SK-N-MC (cell line): ENCODE measurements around the gene TMEM132D.

Experiments used
- EZH2 ChIP-seq: fragments of 200-600 bp; sonication (generic); IDR thresholded peaks from one replicate; pipeline ENCODE4 v1.6.1; 2017; ENCODE audit warnings: antibody characterized with exemption
- POLR2AphosphoS5 ChIP-seq: IDR thresholded peaks from 2 replicates; pipeline ENCODE4 v1.6.1; 2012; ENCODE audit warnings: mild to moderate bottlenecking, low read depth, low read length, borderline replicate concordance

- no peak for TF ChIP-seq EZH2
- TF ChIP-seq POLR2AphosphoS5: no peak
These were observed 290.5 kb downstream of the TMEM132D start for GRCh38 chr12:129613314-129613713.
